HEK293 (cell line): ENCODE data around the gene SLC25A25.

Experiments
- FEZF1 ChIP-seq: fragments of 450-650 bp; formaldehyde crosslinking; IDR thresholded peaks from 2 replicates; pipeline ENCODE4 v1.5.1; 2016; ENCODE audit warnings: missing biosample characterization, missing genetic modification characterization
- KLF1 ChIP-seq: fragments of 450-650 bp; formaldehyde crosslinking; IDR thresholded peaks from 2 replicates; pipeline ENCODE4 v1.5.1; 2016; ENCODE audit warnings: missing biosample characterization, missing genetic modification characterization
- KLF10 ChIP-seq: fragments of 450-650 bp; IDR thresholded peaks from 2 replicates; pipeline ENCODE4 v1.5.1; 2018; ENCODE audit warnings: missing biosample characterization, mild to moderate bottlenecking, missing genetic modification characterization
- KLF16 ChIP-seq: fragments of 450-650 bp; formaldehyde crosslinking; IDR thresholded peaks from 2 replicates; pipeline ENCODE4 v1.5.1; 2017; ENCODE audit warnings: missing biosample characterization, missing genetic modification characterization
- KLF8 ChIP-seq: fragments of 450-650 bp; formaldehyde crosslinking; IDR thresholded peaks from 2 replicates; pipeline ENCODE4 v1.5.1; 2016; ENCODE audit warnings: missing biosample characterization, missing genetic modification characterization
- MYNN ChIP-seq: fragments of 450-650 bp; formaldehyde crosslinking; IDR thresholded peaks from 2 replicates; pipeline ENCODE4 v1.5.1; 2016; ENCODE audit warnings: missing biosample characterization, missing genetic modification characterization, borderline replicate concordance
- SCRT1 ChIP-seq: fragments of 450-650 bp; formaldehyde crosslinking; IDR thresholded peaks from 2 replicates; pipeline ENCODE4 v1.5.1; 2016; ENCODE audit warnings: missing biosample characterization, missing genetic modification characterization, borderline replicate concordance
- SP2 ChIP-seq: fragments of 450-650 bp; formaldehyde crosslinking; IDR thresholded peaks from 2 replicates; pipeline ENCODE4 v1.5.1; 2016; ENCODE audit warnings: missing biosample characterization, missing genetic modification characterization
- SP3 ChIP-seq: fragments of 450-650 bp; formaldehyde crosslinking; IDR thresholded peaks from 2 replicates; pipeline ENCODE4 v1.5.1; 2016; ENCODE audit warnings: missing biosample characterization, missing genetic modification characterization
- WT1 ChIP-seq: fragments of 450-650 bp; formaldehyde crosslinking; IDR thresholded peaks from 2 replicates; pipeline ENCODE4 v1.5.1; 2016; ENCODE audit warnings: missing biosample characterization, missing genetic modification characterization
- ZNF324 ChIP-seq: fragments of 450-650 bp; formaldehyde crosslinking; IDR thresholded peaks from 2 replicates; pipeline ENCODE4 v1.5.1; 2016; ENCODE audit warnings: missing biosample characterization, missing genetic modification characterization
- ZNF335 ChIP-seq: fragments of 450-650 bp; formaldehyde crosslinking; conservative IDR thresholded peaks from 2 replicates; pipeline ENCODE4 v1.5.1; 2016; ENCODE audit warnings: missing biosample characterization, missing genetic modification characterization
- ZNF548 ChIP-seq: fragments of 450-650 bp; formaldehyde crosslinking; IDR thresholded peaks from 2 replicates; pipeline ENCODE4 v1.5.1; 2016; ENCODE audit warnings: missing biosample characterization, missing genetic modification characterization
- ZNF747 ChIP-seq: fragments of 450-650 bp; formaldehyde crosslinking; IDR thresholded peaks from 2 replicates; pipeline ENCODE4 v1.5.1; 2016; ENCODE audit warnings: missing biosample characterization, missing genetic modification characterization
- ZSCAN30 ChIP-seq: fragments of 450-650 bp; IDR thresholded peaks from 2 replicates; pipeline ENCODE4 v1.5.1; 2018; ENCODE audit warnings: missing biosample characterization, mild to moderate bottlenecking, missing genetic modification characterization, moderate library complexity
- ZXDB ChIP-seq: fragments of 450-650 bp; formaldehyde crosslinking; IDR thresholded peaks from 2 replicates; pipeline ENCODE4 v1.5.1; 2016; ENCODE audit warnings: missing biosample characterization, missing genetic modification characterization
- TF ChIP-seq, protein P1 (sequence below): fragments of 450-650 bp; formaldehyde crosslinking; IDR thresholded peaks from 2 replicates; pipeline ENCODE4 v1.5.1; 2016; ENCODE audit warnings: missing biosample characterization, missing genetic modification characterization
- TF ChIP-seq, protein P2 (sequence below): fragments of 450-650 bp; formaldehyde crosslinking; IDR thresholded peaks from 2 replicates; pipeline ENCODE4 v1.5.1; 2017; ENCODE audit warnings: missing biosample characterization, missing genetic modification characterization
- TF ChIP-seq, protein P3 (sequence below): fragments of 450-650 bp; formaldehyde crosslinking; IDR thresholded peaks from 2 replicates; pipeline ENCODE4 v1.5.1; 2016; ENCODE audit warnings: missing biosample characterization, missing genetic modification characterization
- TF ChIP-seq, protein P4 (sequence below): fragments of 450-650 bp; formaldehyde crosslinking; IDR thresholded peaks from 2 replicates; pipeline ENCODE4 v1.5.1; 2016; ENCODE audit warnings: missing biosample characterization, missing genetic modification characterization
- TF ChIP-seq, protein P5 (sequence below): fragments of 450-650 bp; formaldehyde crosslinking; IDR thresholded peaks from 2 replicates; pipeline ENCODE4 v1.5.1; 2016; ENCODE audit warnings: missing biosample characterization, missing genetic modification characterization
- TF ChIP-seq, protein P6 (sequence below): fragments of 450-650 bp; formaldehyde crosslinking; IDR thresholded peaks from 2 replicates; pipeline ENCODE4 v1.5.1; 2016; ENCODE audit warnings: missing biosample characterization, missing genetic modification characterization
- TF ChIP-seq, protein P7 (sequence below): fragments of 450-650 bp; formaldehyde crosslinking; IDR thresholded peaks from 2 replicates; pipeline ENCODE4 v1.5.1; 2016; ENCODE audit warnings: missing biosample characterization, missing genetic modification characterization

Gene SLC25A25

DNA sequence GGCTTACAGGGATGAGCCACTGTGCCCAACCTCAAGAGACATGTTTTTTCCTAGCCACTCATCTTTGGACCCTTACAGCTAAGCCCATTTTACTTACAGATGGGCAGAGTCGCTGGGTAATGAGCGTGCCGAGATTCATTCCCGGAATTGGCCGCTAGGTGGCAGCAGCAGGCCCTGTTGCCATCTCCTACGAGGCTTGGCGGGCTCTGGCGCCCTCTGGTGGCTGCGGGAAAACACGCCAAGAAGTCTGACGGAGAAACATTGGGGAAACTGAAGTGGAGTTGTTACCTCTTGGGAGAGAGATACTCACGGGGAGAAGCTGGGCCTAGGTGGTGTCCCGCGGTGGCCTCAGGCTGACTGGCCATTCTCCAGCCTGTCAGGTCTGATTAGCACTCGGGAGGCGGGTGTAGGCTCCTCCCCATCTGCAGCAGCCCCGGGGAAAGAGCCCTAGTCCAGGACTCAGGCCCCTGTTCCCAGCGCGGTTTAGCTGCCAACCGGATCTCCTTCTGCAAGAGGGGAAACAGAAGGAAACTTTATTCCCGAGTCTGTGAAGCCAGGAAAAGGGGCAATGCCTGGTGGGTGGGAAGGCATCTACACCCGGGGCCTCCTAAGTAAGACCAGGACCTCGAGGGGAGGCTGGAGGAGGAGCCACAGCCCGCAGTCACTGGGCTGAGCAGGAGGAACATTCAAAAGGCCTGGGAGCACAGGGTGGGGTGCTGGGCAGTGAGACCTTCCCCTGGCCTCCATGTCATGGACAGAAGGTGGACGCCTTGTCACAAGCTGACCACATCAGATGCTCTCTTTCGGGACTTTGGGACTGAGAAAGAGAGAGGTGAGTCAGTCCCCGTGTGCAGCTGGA, 49.8 kb downstream of the SLC25A25 start (continued):
- TF ChIP-seq KLF1 (tag by site-specific recombination) (no peak), ZNF548 (tag by site-specific recombination) (no peak), SCRT1 (tag by site-specific recombination) (0 out of 2 replicates have a peak, but pooled peaks have one; percentile 52), ZNF324 (peak; percentile 62; the same call in 1 of the 2 replicates), KLF8 (tag by site-specific recombination) (0 out of 2 replicates have a peak, but pooled peaks have one; percentile 36), KLF10 (tag by site-specific recombination) (0 out of 2 replicates have a peak, but pooled peaks have one; percentile 30), KLF16 (no peak), SP3 (0 out of 2 replicates have a peak, but pooled peaks have one; percentile 16), FEZF1 (tag by site-specific recombination) (no peak), ZNF747 (tag by site-specific recombination) (no peak), ZXDB (peak; percentile 29; the same call in 1 of the 2 replicates), ZSCAN30 (tag by site-specific recombination) (peak; percentile 65; the same call in 1 of the 2 replicates), WT1 (tag by site-specific recombination) (no peak), MYNN (tag by site-specific recombination) (no peak), ZNF335 (tag by site-specific recombination) (no peak), SP2 (tag by site-specific recombination) (no peak)
- TF ChIP-seq, protein P1, sequence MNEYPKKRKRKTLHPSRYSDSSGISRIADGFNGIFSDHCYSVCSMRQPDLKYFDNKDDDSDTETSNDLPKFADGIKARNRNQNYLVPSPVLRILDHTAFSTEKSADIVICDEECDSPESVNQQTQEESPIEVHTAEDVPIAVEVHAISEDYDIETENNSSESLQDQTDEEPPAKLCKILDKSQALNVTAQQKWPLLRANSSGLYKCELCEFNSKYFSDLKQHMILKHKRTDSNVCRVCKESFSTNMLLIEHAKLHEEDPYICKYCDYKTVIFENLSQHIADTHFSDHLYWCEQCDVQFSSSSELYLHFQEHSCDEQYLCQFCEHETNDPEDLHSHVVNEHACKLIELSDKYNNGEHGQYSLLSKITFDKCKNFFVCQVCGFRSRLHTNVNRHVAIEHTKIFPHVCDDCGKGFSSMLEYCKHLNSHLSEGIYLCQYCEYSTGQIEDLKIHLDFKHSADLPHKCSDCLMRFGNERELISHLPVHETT (tag by site-specific recombination), result peak; percentile 45; the same call in 1 of the 2 replicates
- TF ChIP-seq, protein P2, sequence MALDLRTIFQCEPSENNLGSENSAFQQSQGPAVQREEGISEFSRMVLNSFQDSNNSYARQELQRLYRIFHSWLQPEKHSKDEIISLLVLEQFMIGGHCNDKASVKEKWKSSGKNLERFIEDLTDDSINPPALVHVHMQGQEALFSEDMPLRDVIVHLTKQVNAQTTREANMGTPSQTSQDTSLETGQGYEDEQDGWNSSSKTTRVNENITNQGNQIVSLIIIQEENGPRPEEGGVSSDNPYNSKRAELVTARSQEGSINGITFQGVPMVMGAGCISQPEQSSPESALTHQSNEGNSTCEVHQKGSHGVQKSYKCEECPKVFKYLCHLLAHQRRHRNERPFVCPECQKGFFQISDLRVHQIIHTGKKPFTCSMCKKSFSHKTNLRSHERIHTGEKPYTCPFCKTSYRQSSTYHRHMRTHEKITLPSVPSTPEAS (tag by site-specific recombination), result no peak
- TF ChIP-seq, protein P3, sequence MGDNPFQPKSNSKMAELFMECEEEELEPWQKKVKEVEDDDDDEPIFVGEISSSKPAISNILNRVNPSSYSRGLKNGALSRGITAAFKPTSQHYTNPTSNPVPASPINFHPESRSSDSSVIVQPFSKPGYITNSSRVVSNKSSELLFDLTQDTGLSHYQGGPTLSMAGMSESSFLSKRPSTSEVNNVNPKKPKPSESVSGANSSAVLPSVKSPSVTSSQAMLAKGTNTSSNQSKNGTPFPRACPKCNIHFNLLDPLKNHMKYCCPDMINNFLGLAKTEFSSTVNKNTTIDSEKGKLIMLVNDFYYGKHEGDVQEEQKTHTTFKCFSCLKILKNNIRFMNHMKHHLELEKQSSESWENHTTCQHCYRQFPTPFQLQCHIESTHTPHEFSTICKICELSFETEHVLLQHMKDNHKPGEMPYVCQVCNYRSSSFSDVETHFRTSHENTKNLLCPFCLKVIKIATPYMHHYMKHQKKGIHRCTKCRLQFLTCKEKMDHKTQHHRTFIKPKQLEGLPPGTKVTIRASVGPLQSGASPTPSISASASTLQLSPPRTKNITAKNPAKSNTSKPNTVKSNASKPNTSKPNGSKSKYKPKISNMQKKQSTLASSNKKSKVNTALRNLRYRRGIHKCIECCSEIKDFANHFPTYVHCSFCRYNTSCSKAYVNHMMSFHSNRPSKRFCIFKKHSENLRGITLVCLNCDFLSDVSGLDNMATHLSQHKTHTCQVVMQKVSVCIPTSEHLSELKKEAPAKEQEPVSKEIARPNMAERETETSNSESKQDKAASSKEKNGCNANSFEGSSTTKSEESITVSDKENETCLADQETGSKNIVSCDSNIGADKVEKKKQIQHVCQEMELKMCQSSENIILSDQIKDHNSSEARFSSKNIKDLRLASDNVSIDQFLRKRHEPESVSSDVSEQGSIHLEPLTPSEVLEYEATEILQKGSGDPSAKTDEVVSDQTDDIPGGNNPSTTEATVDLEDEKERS (tag by site-specific recombination), result no peak
- TF ChIP-seq, protein P4, sequence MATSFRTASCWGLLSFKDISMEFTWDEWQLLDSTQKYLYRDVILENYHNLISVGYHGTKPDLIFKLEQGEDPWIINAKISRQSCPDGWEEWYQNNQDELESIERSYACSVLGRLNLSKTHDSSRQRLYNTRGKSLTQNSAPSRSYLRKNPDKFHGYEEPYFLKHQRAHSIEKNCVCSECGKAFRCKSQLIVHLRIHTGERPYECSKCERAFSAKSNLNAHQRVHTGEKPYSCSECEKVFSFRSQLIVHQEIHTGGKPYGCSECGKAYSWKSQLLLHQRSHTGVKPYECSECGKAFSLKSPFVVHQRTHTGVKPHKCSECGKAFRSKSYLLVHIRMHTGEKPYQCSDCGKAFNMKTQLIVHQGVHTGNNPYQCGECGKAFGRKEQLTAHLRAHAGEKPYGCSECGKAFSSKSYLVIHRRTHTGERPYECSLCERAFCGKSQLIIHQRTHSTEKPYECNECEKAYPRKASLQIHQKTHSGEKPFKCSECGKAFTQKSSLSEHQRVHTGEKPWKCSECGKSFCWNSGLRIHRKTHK (tag by site-specific recombination), result no peak
- TF ChIP-seq, protein P5, sequence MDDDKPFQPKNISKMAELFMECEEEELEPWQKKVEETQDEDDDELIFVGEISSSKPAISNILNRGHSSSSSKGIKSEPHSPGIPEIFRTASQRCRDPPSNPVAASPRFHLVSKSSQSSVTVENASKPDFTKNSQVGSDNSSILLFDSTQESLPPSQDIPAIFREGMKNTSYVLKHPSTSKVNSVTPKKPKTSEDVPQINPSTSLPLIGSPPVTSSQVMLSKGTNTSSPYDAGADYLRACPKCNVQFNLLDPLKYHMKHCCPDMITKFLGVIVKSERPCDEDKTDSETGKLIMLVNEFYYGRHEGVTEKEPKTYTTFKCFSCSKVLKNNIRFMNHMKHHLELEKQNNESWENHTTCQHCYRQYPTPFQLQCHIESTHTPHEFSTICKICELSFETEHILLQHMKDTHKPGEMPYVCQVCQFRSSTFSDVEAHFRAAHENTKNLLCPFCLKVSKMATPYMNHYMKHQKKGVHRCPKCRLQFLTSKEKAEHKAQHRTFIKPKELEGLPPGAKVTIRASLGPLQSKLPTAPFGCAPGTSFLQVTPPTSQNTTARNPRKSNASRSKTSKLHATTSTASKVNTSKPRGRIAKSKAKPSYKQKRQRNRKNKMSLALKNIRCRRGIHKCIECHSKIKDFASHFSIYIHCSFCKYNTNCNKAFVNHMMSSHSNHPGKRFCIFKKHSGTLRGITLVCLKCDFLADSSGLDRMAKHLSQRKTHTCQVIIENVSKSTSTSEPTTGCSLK (tag by site-specific recombination), result no peak
- TF ChIP-seq, protein P6, sequence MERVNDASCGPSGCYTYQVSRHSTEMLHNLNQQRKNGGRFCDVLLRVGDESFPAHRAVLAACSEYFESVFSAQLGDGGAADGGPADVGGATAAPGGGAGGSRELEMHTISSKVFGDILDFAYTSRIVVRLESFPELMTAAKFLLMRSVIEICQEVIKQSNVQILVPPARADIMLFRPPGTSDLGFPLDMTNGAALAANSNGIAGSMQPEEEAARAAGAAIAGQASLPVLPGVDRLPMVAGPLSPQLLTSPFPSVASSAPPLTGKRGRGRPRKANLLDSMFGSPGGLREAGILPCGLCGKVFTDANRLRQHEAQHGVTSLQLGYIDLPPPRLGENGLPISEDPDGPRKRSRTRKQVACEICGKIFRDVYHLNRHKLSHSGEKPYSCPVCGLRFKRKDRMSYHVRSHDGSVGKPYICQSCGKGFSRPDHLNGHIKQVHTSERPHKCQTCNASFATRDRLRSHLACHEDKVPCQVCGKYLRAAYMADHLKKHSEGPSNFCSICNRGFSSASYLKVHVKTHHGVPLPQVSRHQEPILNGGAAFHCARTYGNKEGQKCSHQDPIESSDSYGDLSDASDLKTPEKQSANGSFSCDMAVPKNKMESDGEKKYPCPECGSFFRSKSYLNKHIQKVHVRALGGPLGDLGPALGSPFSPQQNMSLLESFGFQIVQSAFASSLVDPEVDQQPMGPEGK (tag by site-specific recombination), result no peak
- TF ChIP-seq, protein P7, sequence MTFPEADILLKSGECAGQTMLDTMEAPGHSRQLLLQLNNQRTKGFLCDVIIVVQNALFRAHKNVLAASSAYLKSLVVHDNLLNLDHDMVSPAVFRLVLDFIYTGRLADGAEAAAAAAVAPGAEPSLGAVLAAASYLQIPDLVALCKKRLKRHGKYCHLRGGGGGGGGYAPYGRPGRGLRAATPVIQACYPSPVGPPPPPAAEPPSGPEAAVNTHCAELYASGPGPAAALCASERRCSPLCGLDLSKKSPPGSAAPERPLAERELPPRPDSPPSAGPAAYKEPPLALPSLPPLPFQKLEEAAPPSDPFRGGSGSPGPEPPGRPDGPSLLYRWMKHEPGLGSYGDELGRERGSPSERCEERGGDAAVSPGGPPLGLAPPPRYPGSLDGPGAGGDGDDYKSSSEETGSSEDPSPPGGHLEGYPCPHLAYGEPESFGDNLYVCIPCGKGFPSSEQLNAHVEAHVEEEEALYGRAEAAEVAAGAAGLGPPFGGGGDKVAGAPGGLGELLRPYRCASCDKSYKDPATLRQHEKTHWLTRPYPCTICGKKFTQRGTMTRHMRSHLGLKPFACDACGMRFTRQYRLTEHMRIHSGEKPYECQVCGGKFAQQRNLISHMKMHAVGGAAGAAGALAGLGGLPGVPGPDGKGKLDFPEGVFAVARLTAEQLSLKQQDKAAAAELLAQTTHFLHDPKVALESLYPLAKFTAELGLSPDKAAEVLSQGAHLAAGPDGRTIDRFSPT (tag by site-specific recombination), result no peak
